OCI-LY1 (cell line): ENCODE data around the gene GBP5.

ENCODE experiments used
- CTCF ChIP-seq: fragments of 200-600 bp; sonication (generic), shearing (Covaris generic); IDR thresholded peaks from 2 replicates; pipeline ENCODE4 v1.5.1; 2017; ENCODE audit warnings: mild to moderate bottlenecking, antibody characterized with exemption, low read length, moderate library complexity, mixed read lengths
- EZH2 ChIP-seq: fragments of 200-600 bp; sonication (generic), shearing (Covaris generic); IDR thresholded peaks from 2 replicates; pipeline ENCODE4 v1.8.0; 2017; ENCODE audit warnings: borderline replicate concordance, mixed run types, mild to moderate bottlenecking, antibody characterized with exemption, low read length, moderate library complexity, mixed read lengths

- TF ChIP-seq CTCF (no peak), EZH2 (no peak)
These were observed 2.2 kb downstream of the GBP5 start for GRCh38 chr1:89270423-89270822.
